ENCODE measurements around the gene SLC5A12.

GRCh38 chr11:26700574-26701235, 21.2 kb downstream of the SLC5A12 start:
- no peak for TF ChIP-seq CTCF (IDR thresholded peaks at IDR 0.05)
- no peak for TF ChIP-seq POLR2A (IDR thresholded peaks at IDR 0.05)
- no peak for TF ChIP-seq POLR2AphosphoS5 (IDR thresholded peaks at IDR 0.05)

Measured in prostate gland (tissue), 2 donors.